ENCODE results near the gene ATG4B.
A peak's percentile ranks its signal among the peaks of the same experiment; 100 is the strongest.

The ATG4B gene

GRCh38 chr2:241692448-241692847, 55.0 kb downstream of the ATG4B start:
- no peak for DNase-seq (ENCODE audit: extremely low spot score)
- POLR2A ChIA-PET = interaction anchor here (2.2 kb wide), 1 partner anchor 9 kb away, joined by 11 read pairs; the partner anchor contains the start of gene ING5
- CTCF ChIA-PET = no interaction called here
- no peak for TF ChIP-seq LEF1 (IDR thresholded peaks at IDR 0.05; ENCODE audit: borderline replicate concordance)
- no peak for TF ChIP-seq CTBP1 (IDR thresholded peaks at IDR 0.05; ENCODE audit: borderline replicate concordance)
- no peak for TF ChIP-seq NFRKB (IDR thresholded peaks at IDR 0.05)
- TF ChIP-seq BHLHE40 (IDR thresholded peaks at IDR 0.05; ENCODE audit: borderline replicate concordance) = no peak
- no peak for TF ChIP-seq ARNT (IDR thresholded peaks at IDR 0.05)
- TF ChIP-seq ZNF384 (IDR thresholded peaks at IDR 0.05) = no peak
- no peak for TF ChIP-seq HDGF (IDR thresholded peaks at IDR 0.05; ENCODE audit: borderline replicate concordance)
- no peak for TF ChIP-seq FOXM1 (IDR thresholded peaks at IDR 0.05; ENCODE audit: borderline replicate concordance)

GRCh38 chr2:241695651-241696050, 58.2 kb downstream of the ATG4B start:
- no peak for DNase-seq (ENCODE audit: extremely low spot score)
- ChIA-PET CTCF (no interaction called here), POLR2A (no interaction called here)
- TF ChIP-seq LEF1 (IDR thresholded peaks at IDR 0.05; ENCODE audit: borderline replicate concordance) = no peak
- no peak for TF ChIP-seq PKNOX1 (IDR thresholded peaks at IDR 0.05)
- no peak for TF ChIP-seq HDGF (IDR thresholded peaks at IDR 0.05; ENCODE audit: borderline replicate concordance)
- no peak for TF ChIP-seq ARNT (IDR thresholded peaks at IDR 0.05)
- no peak for TF ChIP-seq BHLHE40 (IDR thresholded peaks at IDR 0.05; ENCODE audit: borderline replicate concordance)
- no peak for TF ChIP-seq TARDBP (IDR thresholded peaks at IDR 0.05)
- no peak for TF ChIP-seq FOXM1 (IDR thresholded peaks at IDR 0.05; ENCODE audit: borderline replicate concordance)
- no peak for TF ChIP-seq L3MBTL2 (conservative IDR thresholded peaks at IDR 0.05)
- TF ChIP-seq ZNF384 (IDR thresholded peaks at IDR 0.05) = no peak
- no peak for TF ChIP-seq SUZ12 (IDR thresholded peaks at IDR 0.05)
- no peak for TF ChIP-seq FOXA1 (IDR thresholded peaks at IDR 0.05)
- TF ChIP-seq ELF4 (IDR thresholded peaks at IDR 0.05) = no peak
- TF ChIP-seq FOXK2 (IDR thresholded peaks at IDR 0.05) = no peak
- no peak for TF ChIP-seq NFRKB (IDR thresholded peaks at IDR 0.05)

GRCh38 chr2:241701149-241701398, 63.6 kb downstream of the ATG4B start:
- CTCF ChIA-PET = interaction anchor here (0.7 kb wide), 1 partner anchor 12 kb away, joined by 6 read pairs; no protein-coding TSS in a partner anchor

GRCh38 chr2:241701399-241702154, 64.1 kb downstream of the ATG4B start, which contains the start of gene ING5:
ING5 (plus strand) TSS chr2:241702039; CDS start chr2:241702066, 27 bp downstream.
- peak; percentile 72; the same call in 1 of the 2 replicates for TF ChIP-seq LEF1 (IDR thresholded peaks at IDR 0.05; ENCODE audit: borderline replicate concordance)
- TF ChIP-seq L3MBTL2 (conservative IDR thresholded peaks at IDR 0.05) = peak; percentile 19; the same call in 1 of the 2 replicates
- no peak for TF ChIP-seq PKNOX1 (IDR thresholded peaks at IDR 0.05)
- ChIA-PET CTCF (no interaction called here), POLR2A (interaction anchor here (0.6 to 6.1 kb wide), 15 partner anchors 9 to 178 kb away, joined by 3 to 78 read pairs (median 4); partner anchors contain the start of genes D2HGDH and DTYMK)
- DNase-seq (ENCODE audit: extremely low spot score) = peak; percentile 85

More at GRCh38 chr2:241701149-241701398, 63.6 kb downstream of the ATG4B start:
- DNase-seq (ENCODE audit: extremely low spot score) = no peak
- TF ChIP-seq ARNT (IDR thresholded peaks at IDR 0.05) = peak; percentile 31; the same call in 1 of the 2 replicates
- TF ChIP-seq L3MBTL2 (conservative IDR thresholded peaks at IDR 0.05) = peak; percentile 88
- no peak for TF ChIP-seq FOXK2 (IDR thresholded peaks at IDR 0.05)
- TF ChIP-seq FOXA1 (IDR thresholded peaks at IDR 0.05) = no peak
- POLR2A ChIA-PET = interaction anchor here (0.7 to 6.1 kb wide), 7 partner anchors 9 to 33 kb away, joined by 3 to 78 read pairs (median 4); partner anchors contain the start of genes D2HGDH and DTYMK

GRCh38 chr2:241702155-241703031, 64.9 kb downstream of the ATG4B start:
- no peak for TF ChIP-seq FOXA1 (IDR thresholded peaks at IDR 0.05)
- peak; percentile 33; the same call in 1 of the 2 replicates for TF ChIP-seq FOXM1 (IDR thresholded peaks at IDR 0.05; ENCODE audit: borderline replicate concordance)
- POLR2A ChIA-PET = interaction anchor here (0.6 to 6.1 kb wide), 13 partner anchors 10 to 177 kb away, joined by 3 to 78 read pairs (median 4); partner anchors contain the start of genes D2HGDH and DTYMK
- CTCF ChIA-PET = no interaction called here
- DNase-seq (ENCODE audit: extremely low spot score) = peak; percentile 84

GRCh38 chr2:241703032-241703604, 65.6 kb downstream of the ATG4B start:
- POLR2A ChIA-PET = interaction anchor here (1.0 kb wide), 1 partner anchor 17 kb away, joined by 3 read pairs; the partner anchor contains the start of gene DTYMK
- CTCF ChIA-PET = interaction anchor here (0.6 kb wide), 2 partner anchors 379 to 1037 kb away, joined by 3 to 8 read pairs; no protein-coding TSS in a partner anchor
- TF ChIP-seq FOXM1 (IDR thresholded peaks at IDR 0.05; ENCODE audit: borderline replicate concordance) (no peak), ELF4 (IDR thresholded peaks at IDR 0.05) (no peak), HDGF (IDR thresholded peaks at IDR 0.05; ENCODE audit: borderline replicate concordance) (no peak), FOXK2 (IDR thresholded peaks at IDR 0.05) (no peak), L3MBTL2 (conservative IDR thresholded peaks at IDR 0.05) (no peak), ARNT (IDR thresholded peaks at IDR 0.05) (no peak), CTBP1 (IDR thresholded peaks at IDR 0.05; ENCODE audit: borderline replicate concordance) (no peak), LEF1 (IDR thresholded peaks at IDR 0.05; ENCODE audit: borderline replicate concordance) (no peak), NFRKB (IDR thresholded peaks at IDR 0.05) (no peak), SUZ12 (IDR thresholded peaks at IDR 0.05) (no peak)
- DNase-seq (ENCODE audit: extremely low spot score) = no peak

All from HEK293T (cell line).